GM21619 (cell line): Measurements from ENCODE around the gene PDZD2.
"Not testable (repeated sequence)": the region's sequence is repeated elsewhere in the genome, so short reads cannot be mapped to it uniquely, and the experiment has no call there.

ENCODE experiments used
- ATAC-seq: cut with Tn5 transposase; IDR thresholded peaks from one replicate; pipeline ENCODE4 v1.9.1; 2021; ENCODE audit not compliant: unreplicated experiment

Gene PDZD2

DNA sequence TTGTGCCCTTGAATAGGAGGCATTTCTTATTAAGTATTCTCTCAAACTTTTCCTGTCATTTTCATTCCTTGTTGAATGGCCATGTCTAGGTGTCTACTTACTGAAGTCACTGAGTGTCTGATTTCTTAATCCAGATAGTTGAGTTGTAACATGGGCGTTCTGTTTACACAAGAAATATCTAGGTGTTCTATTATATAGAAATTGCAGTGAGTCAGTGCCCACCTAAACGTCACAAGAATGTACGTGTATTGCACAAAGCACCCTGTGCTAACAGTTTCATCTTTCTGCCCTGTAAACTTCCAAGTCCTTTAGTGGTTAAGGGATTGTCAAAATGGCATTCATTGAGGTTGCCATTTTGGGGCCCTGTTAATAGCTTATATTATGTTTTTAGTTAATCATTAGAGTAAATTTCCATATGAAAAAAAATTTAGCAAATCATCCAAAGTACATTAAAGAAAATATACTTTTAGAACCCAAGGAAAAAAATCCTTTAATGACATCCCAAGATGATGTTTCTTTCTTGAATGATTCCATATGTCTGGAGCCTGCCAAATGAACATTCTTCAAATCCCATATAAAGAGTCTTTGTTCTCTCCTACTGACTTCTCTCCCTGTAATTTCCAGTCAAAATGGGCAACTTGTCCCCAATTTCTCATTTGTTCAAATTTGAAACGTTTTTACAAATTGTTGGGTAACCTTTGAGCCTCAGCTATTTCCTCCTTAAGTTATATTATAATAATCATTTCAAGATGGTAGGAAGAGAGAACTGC, 421.0 kb downstream of the PDZD2 start:
- no peak for ATAC-seq

GRCh38 chr5:32061236-32061635, 422.3 kb downstream of the PDZD2 start:
- no peak for ATAC-seq

- no peak for ATAC-seq
Observed at GRCh38 chr5:32066448-32066847, 427.5 kb downstream of the PDZD2 start.

DNA sequence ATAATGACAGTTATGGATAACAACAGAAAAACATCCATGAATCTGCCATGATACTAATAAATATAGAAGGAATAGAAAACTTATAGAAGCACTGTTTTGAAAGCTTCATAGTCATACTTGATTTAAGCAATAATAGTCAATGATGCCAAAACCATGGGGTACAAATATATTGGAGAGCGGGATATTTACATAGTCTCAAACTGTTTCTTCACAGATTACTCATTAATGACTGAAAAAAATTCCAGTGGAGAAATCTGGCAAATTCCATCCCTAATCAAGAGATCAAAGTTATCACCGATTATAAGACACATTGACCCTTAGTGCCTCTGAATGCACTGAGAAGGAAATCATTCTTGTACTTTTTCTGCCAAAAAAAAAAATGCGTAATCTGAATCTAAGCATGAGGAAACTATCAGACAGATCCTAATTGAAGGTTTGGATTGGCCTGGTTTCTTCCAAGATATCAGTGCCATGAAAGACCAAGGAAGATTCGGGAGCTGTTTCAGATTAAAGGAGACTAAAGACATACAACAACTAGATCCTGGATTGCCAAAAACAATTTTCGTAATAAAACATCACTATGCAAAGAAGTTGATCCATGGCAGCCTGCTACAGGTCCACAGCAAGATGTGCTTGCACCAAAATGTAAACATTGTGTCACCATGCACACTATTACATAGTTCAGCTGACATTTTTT, 429.0 kb downstream of the PDZD2 start:
- ATAC-seq: no peak

DNA sequence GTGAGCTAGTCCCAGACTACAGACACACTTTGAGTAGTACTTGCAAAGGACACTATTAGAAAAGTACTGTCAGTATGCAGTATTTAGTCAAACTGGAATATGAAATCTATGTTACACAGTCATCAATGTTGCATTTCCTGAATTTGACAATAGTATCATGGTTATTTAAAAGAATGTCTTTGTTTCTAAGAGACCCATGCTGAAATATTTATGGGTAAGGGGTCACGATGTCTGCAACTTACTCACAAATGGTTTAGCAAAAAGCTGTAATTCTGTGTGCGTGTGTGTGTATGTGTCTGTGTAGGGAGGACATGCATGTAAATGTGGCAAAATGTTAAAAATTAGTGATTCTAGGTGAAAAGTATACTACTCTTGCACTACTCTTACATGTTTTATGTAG, 429.6 kb downstream of the PDZD2 start:
- no peak for ATAC-seq

DNA sequence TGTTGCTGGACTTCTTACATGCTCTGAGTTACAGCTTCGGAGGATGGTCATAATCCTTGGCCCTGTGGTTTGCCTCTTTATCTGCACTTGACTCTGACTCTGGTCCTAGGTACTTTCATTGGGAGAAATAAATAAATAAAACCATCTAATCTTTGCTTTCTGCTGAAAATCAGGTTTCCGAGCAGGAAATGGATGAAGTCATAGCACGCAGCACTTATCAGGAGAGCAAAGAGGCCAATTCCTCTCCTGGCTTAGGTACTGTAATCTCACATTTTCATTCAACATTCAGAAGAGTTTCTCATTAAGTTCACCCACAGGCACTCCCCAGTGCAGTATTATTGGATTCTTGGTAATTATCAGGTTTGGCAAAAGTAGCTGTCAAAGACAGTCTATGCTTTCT, 430.5 kb downstream of the PDZD2 start:
- ATAC-seq: no peak

- ATAC-seq: no peak
Observed at GRCh38 chr5:32071351-32071944, 432.5 kb downstream of the PDZD2 start.

- no peak for ATAC-seq
Observed at GRCh38 chr5:32072054-32072453, 433.1 kb downstream of the PDZD2 start.

GRCh38 chr5:32074401-32074800, 435.5 kb downstream of the PDZD2 start:
- ATAC-seq: no peak

DNA sequence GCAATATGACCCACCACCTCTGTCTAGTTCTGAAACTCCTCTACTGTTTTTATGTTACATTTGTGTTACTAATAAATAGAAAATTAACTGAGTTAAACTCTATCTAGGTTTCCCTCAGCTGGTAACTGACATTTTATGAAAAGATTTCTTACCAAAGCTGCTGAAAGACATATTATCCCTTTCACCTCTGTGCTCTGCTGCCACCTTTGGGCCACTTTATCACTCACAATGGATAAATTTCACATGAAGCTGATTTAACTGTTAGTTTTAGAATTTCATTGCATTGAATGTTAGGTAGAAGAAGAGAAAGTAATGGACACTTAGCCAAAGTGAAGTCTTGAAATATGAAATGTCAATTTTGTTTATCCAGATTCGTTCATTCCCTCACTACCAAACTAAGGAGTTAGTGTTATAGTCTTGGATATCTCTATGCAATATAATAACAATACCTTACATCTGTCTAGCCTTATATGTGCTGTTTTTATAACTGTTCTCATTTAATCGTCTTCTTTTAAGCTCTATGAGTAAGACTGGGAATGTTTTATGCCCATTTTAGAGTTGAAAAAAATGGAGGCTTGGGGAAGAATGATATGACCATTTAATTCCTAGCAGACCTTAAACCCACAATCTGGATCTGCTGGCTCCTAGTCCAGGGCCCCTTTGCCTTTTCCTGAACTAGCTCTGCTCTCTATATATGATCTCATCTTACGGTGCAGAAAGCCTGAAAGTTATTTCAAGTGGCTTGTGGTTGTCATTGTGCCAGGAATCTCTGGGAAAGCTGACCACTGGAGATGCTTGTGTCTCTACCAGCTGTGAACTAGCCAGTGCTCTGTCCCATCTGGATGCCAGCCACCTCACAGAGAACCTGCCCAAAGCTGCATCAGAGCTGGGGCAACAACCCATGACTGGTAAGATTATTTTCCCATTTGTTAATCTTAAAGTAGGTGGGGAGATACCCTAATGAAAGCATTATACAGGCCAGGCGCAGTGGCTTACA, 438.1 kb downstream of the PDZD2 start:
- no peak for ATAC-seq

DNA sequence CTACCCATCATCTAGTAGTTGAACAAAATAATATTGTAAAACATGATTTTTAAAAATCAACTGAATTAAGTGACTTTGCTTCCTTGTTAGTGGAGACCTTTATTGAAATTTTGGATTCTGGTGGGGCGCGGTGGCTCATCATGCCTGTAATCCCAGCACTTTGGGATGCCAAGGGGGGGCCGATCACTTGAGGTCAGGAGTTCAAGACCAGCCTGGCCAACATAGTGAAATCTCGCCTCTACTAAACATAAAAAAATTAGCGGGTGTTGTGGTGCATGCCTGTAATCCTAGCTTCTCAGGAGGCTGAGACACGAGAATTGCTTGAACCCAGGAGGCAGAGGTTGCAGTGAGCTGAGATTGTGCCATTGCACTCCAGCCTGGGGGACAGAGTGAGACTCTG, 439.9 kb downstream of the PDZD2 start:
- not testable (repeated sequence) for ATAC-seq

DNA sequence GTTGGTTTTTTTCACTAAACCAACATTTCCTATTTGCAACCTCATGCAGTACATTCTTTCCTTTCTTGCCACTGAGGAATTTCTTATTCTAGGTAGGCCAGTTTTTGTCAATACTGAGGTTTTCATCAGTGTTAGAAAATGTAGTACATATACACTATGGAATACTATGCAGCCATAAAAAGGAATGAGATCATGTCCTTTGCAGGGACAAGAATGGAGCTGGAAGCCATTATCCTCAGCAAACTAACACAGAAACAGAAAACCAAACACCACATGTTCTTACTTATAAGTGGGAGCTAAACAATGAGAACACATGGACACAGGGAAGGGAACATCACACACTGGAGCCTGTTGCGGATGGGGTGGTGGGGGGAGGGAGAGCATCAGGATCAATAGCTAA, 441.6 kb downstream of the PDZD2 start:
- ATAC-seq: not testable (repeated sequence)

GRCh38 chr5:32082701-32083100, 443.8 kb downstream of the PDZD2 start:
- ATAC-seq: no peak

DNA sequence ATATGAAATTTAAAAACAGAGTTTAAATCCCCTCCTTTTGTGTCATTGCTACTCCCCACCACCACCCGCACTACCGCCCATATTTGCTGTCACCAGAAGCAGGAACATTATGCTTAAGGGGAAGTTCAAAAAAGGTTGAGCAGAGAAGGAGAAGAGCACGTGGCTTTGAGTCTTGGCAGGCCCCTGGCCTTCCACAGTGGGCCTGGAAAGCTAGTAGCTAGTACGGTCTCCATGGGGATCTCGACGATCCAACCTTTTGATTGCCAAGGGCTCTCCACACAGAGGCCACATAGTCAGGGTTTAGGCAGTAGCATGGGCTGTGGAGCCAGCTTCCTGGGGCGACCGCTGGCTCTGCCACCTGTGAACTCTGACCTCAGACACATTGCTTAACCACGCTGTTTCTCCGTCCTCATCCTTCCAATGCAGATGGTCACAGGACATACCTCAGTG, 445.1 kb downstream of the PDZD2 start:
- ATAC-seq: no peak

DNA sequence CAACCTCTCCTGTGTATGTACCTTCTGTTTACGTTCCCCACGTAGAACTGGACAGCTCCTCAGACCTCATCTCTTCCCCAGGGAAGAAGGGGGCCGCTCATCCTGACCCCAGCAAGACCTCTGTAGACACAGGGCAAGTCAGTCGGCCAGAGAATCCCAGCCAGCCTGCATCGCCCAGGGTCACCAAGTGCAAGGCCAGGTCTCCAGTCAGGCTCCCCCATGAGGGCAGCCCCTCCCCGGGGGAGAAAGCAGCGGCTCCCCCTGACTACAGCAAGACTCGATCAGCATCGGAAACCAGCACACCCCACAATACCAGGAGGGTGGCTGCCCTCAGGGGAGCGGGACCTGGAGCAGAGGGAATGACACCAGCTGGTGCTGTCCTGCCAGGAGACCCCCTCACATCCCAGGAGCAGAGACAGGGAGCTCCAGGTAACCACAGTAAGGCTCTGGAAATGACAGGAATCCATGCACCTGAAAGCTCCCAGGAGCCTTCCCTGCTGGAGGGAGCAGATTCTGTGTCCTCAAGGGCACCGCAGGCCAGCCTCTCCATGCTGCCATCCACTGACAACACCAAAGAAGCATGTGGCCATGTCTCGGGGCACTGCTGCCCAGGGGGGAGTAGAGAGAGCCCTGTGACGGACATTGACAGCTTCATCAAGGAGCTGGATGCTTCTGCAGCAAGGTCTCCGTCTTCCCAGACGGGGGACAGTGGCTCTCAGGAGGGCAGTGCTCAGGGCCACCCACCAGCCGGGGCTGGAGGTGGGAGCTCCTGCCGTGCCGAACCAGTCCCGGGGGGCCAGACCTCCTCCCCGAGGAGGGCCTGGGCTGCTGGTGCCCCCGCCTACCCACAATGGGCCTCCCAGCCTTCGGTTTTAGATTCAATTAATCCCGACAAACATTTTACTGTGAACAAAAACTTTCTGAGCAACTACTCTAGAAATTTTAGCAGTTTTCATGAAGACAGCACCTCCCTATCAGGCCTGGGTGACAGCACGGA, 448.5 kb downstream of the PDZD2 start:
- ATAC-seq: no peak

DNA sequence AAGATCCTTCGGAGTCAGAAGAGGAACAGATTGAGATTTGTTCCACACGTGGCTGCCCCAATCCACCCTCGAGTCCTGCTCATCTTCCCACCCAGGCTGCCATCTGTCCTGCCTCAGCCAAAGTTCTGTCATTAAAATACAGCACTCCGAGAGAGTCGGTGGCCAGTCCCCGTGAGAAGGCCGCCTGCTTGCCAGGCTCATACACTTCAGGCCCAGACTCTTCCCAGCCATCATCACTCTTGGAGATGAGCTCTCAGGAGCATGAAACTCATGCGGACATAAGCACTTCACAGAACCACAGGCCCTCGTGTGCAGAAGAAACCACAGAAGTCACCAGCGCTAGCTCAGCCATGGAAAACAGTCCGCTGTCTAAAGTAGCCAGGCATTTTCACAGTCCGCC, 449.3 kb downstream of the PDZD2 start:
- no peak for ATAC-seq

DNA sequence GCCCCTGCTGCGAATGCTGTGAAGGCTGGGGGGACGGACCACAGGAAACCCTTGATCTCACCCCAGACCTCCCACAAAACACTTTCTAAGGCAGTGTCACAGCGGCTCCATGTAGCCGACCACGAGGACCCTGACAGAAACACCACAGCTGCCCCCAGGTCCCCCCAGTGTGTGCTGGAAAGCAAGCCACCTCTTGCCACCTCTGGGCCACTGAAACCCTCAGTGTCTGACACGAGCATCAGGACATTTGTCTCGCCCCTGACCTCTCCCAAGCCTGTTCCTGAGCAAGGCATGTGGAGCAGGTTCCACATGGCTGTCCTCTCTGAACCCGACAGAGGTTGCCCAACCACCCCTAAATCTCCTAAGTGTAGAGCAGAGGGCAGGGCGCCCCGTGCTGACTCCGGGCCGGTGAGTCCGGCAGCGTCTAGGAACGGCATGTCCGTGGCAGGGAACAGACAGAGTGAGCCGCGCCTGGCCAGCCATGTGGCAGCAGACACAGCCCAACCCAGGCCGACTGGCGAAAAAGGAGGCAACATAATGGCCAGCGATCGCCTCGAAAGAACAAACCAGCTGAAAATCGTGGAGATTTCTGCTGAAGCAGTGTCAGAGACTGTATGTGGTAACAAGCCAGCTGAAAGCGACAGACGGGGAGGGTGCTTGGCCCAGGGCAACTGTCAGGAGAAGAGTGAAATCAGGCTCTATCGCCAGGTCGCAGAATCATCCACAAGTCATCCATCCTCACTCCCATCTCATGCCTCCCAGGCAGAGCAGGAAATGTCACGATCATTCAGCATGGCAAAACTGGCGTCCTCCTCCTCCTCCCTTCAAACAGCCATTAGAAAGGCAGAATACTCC, 450.4 kb downstream of the PDZD2 start:
- no peak for ATAC-seq

DNA sequence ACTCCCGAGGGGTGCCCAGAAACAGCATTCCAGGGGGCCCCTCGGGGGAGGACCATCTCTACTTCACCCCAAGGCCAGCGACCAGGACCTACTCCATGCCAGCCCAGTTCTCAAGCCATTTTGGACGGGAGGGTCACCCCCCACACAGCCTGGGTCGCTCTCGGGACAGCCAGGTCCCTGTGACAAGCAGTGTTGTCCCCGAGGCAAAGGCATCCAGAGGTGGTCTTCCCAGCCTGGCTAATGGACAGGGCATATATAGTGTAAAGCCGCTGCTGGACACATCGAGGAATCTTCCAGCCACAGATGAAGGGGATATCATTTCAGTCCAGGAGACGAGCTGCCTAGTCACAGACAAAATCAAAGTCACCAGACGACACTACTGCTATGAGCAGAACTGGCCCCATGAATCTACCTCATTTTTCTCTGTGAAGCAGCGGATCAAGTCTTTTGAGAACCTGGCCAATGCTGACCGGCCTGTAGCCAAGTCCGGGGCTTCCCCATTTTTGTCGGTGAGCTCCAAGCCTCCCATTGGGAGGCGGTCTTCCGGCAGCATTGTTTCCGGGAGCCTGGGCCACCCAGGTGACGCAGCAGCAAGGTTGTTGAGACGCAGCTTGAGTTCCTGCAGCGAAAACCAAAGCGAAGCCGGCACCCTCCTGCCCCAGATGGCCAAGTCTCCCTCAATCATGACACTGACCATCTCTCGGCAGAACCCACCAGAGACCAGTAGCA, 451.3 kb downstream of the PDZD2 start:
- ATAC-seq: no peak
